ENCODE results near the gene AMOTL2. TPM values are rescaled to one million over a fixed set of nuclear protein-coding genes. Genes with fewer than 3 reads are reported as not detected.

Gene AMOTL2
- total RNA-seq, 1 experiment from 2014 or later, result 59.6 TPM

- Histone ChIP-seq H3K4me3 (ENCODE audit: low read depth, low read length, poor library complexity, severe bottlenecking) (no peak overlapping the region), H3K27ac (ENCODE audit: low read depth, low read length, poor library complexity, severe bottlenecking) (no peak overlapping the region), H3K27me3 (replicated peaks; ENCODE audit: insufficient read depth, low read depth, low read length, poor library complexity) (no peaks in the 10 kb centered on the region), H3K4me1 (ENCODE audit: insufficient read depth, low read length, poor library complexity, severe bottlenecking) (peaks cover 35% of the 10 kb centered on the region), H3K9me3 (ENCODE audit: low read depth, low read length, poor library complexity, severe bottlenecking) (no peaks in the 10 kb centered on the region), H3K36me3 (ENCODE audit: insufficient read depth, low read length, poor library complexity, severe bottlenecking) (no peaks in the 10 kb centered on the region)
- intact Hi-C loops (cut with micrococcal nuclease; ENCODE audit: unreplicated experiment), result loop anchor here (5.0 kb wide), 1 partner anchor 37 kb away; no protein-coding TSS in a partner anchor
- DNase-seq (ENCODE audit: low spot score), result no peak
- no TSS peak for BruUV-seq (replicated peaks)
- ChIA-PET CTCF (no interaction called here), POLR2A (ENCODE audit: low non-redundant PET) (no interaction called here)
- TF ChIP-seq CTCF (conservative IDR thresholded peaks at IDR 0.05; ENCODE audit: low read depth, low read length) (no peak), EZH2 (IDR thresholded peaks at IDR 0.05; ENCODE audit: borderline replicate concordance, low read depth, low read length, poor library complexity, severe bottlenecking) (no peak)
These were observed 49.1 kb downstream of the AMOTL2 start for GRCh38 chr3:134325061-134325705.

- H3K4me1 ChIP-seq (ENCODE audit: insufficient read depth, low read length, poor library complexity, severe bottlenecking), result peaks cover 26% of the 10 kb centered on the region
- no peak overlapping the region for H3K27ac ChIP-seq (ENCODE audit: low read depth, low read length, poor library complexity, severe bottlenecking)
- no TSS peak for BruUV-seq (replicated peaks)
These were observed 50.0 kb downstream of the AMOTL2 start for GRCh38 chr3:134323966-134324962.

GRCh38 chr3:134322286-134322685, 52.0 kb downstream of the AMOTL2 start:
- Histone ChIP-seq H3K36me3 (ENCODE audit: insufficient read depth, low read length, poor library complexity, severe bottlenecking) (no peaks in the 10 kb centered on the region), H3K27ac (ENCODE audit: low read depth, low read length, poor library complexity, severe bottlenecking) (no peak overlapping the region), H3K4me1 (ENCODE audit: insufficient read depth, low read length, poor library complexity, severe bottlenecking) (peaks cover 12% of the 10 kb centered on the region), H3K9me3 (ENCODE audit: low read depth, low read length, poor library complexity, severe bottlenecking) (no peaks in the 10 kb centered on the region), H3K4me3 (ENCODE audit: low read depth, low read length, poor library complexity, severe bottlenecking) (no peak overlapping the region), H3K27me3 (replicated peaks; ENCODE audit: insufficient read depth, low read depth, low read length, poor library complexity) (no peaks in the 10 kb centered on the region)
- ChIA-PET POLR2A (ENCODE audit: low non-redundant PET) (no interaction called here), CTCF (interaction anchor here (0.5 kb wide), 1 partner anchor 270 kb away, joined by 3 read pairs; no protein-coding TSS in a partner anchor)
- intact Hi-C loops (cut with micrococcal nuclease; ENCODE audit: unreplicated experiment), result no loop called here
- no TSS peak for BruUV-seq (replicated peaks)
- DNase-seq (ENCODE audit: low spot score), result no peak
- TF ChIP-seq CTCF (conservative IDR thresholded peaks at IDR 0.05; ENCODE audit: low read depth, low read length) (no peak), EZH2 (IDR thresholded peaks at IDR 0.05; ENCODE audit: borderline replicate concordance, low read depth, low read length, poor library complexity, severe bottlenecking) (no peak)

More at GRCh38 chr3:134323966-134324962, 50.0 kb downstream of the AMOTL2 start:
- POLR2A ChIA-PET (ENCODE audit: low non-redundant PET), result no interaction called here
- Histone ChIP-seq H3K9me3 (ENCODE audit: low read depth, low read length, poor library complexity, severe bottlenecking) (no peaks in the 10 kb centered on the region), H3K27me3 (replicated peaks; ENCODE audit: insufficient read depth, low read depth, low read length, poor library complexity) (no peaks in the 10 kb centered on the region), H3K36me3 (ENCODE audit: insufficient read depth, low read length, poor library complexity, severe bottlenecking) (no peaks in the 10 kb centered on the region), H3K4me3 (ENCODE audit: low read depth, low read length, poor library complexity, severe bottlenecking) (no peak overlapping the region)
- intact Hi-C loops (cut with micrococcal nuclease; ENCODE audit: unreplicated experiment), result no loop called here
- CTCF ChIA-PET, result no interaction called here
- TF ChIP-seq EZH2 (IDR thresholded peaks at IDR 0.05; ENCODE audit: borderline replicate concordance, low read depth, low read length, poor library complexity, severe bottlenecking), result no peak
- TF ChIP-seq CTCF (conservative IDR thresholded peaks at IDR 0.05; ENCODE audit: low read depth, low read length), result no peak
- DNase-seq (ENCODE audit: low spot score), result no peak

Data from A673 (cell line).